Ovary (tissue), 9 donors: ENCODE measurements around the gene KAT8. TPM values are rescaled to one million over a fixed set of nuclear protein-coding genes. Genes with fewer than 3 reads are reported as not detected.

Experiments used
- DNase-seq, 5 donors: peaks; one replicate each; pipeline ENCODE4 v3.0.0-alpha.2; 2019 to 2020
- H3K27ac ChIP-seq, 2 donors: fragments of 200-600 bp; one replicate each; pipeline versions ENCODE4 v1.5.1 to v1.8.0; 2019 to 2022
- H3K27me3 ChIP-seq: fragments of 200-600 bp; one replicate; pipeline ENCODE4 v1.8.0; 2022
- H3K36me3 ChIP-seq: fragments of 200-600 bp; sonication (generic); one replicate; pipeline ENCODE4 v1.5.1; 2019
- H3K4me1 ChIP-seq: one replicate; pipeline ENCODE4 v1.8.1; 2013; ENCODE audit warnings: mild to moderate bottlenecking, moderate library complexity; ENCODE audit not compliant: insufficient read depth
- H3K4me3 ChIP-seq: fragments of 200-600 bp; sonication (generic); one replicate; pipeline ENCODE4 v1.5.1; 2017
- H3K9me3 ChIP-seq, 2 donors: fragments of 200-600 bp in 1 of 2; sonication (generic) in 1 of 2; one replicate each; pipeline versions ENCODE4 v1.5.1 to v1.8.1; 2013 to 2019; ENCODE audit warnings: mild to moderate bottlenecking in 1 of 2, moderate library complexity in 1 of 2
- EP300 ChIP-seq: sonication (generic); formaldehyde crosslinking; IDR thresholded peaks from one replicate; pipeline ENCODE4 v1.6.1; 2017; ENCODE audit warnings: antibody characterized with exemption
- POLR2A ChIP-seq: fragments of 450-650 bp; IDR thresholded peaks from one replicate; pipeline ENCODE4 v1.6.1; 2017; ENCODE audit warnings: antibody characterized with exemption, mild to moderate bottlenecking, moderate library complexity
- WGBS, 3 donors: extraction: QIAGEN DNeasy Blood & Tissue Kit in 1 of 3; methylation state at CpG; one replicate each; pipeline versions ENCODE4 v1.1.5 to v1.1.7; 2013 to 2017; 5-methylcytosine and 5-hydroxymethylcytosine counted together
- intact Hi-C, 4 donors: fragments of 100-400 bp; cut with DNase I; formaldehyde crosslinking; loops; one replicate each; pipeline versions ENCODE4 v1.11.0 to v1.15.1; 2022 to 2023
- polyA plus RNA-seq, 2 donors: library from polyadenylated mRNA; stranded (reverse); fragments of 200-250 nt in 1 of 2; fragments of 350-450 nt in 1 of 2; fragmentation: Illumina TruSeq in 1 of 2; extraction: RNeasy Lipid Tissue Mini Kit (QIAGEN cat#74804) in 1 of 2; gene quantifications; one replicate each; pipeline ENCODE4 v1.2.3, GENCODE V29; 2013 to 2014
- total RNA-seq, 7 donors: library from RNA; depleted of rRNA in 2 of 7; stranded (reverse); fragments of >200 nt in 2 of 7; fragmentation: NEBNext Ultra II Directional in 3 of 7; extraction: Animal tissue kit (Norgen Biotek cat#: 25700) in 3 of 7; gene quantifications; one replicate each; pipeline versions ENCODE4 v1.1.0 to v1.2.4, GENCODE V29; 2016 to 2023
- TF ChIP-seq, protein P1 (sequence below), 3 donors: fragments of 450-650 bp in 2 of 3; fragments of 200-600 bp in 1 of 3; IDR thresholded peaks; one replicate each; pipeline versions ENCODE4 v1.5.1 to v1.8.0; 2016 to 2022; ENCODE audit warnings: antibody characterized with exemption in 3 of 3, mild to moderate bottlenecking in 1 of 3
- donor health status: DM: no; HTN: no; CAD: no; lungs with moderate emphysema.
- donor health status: DM: no; HTN: no; CAD: no.
- donor health status: Bipolar disorder and iron deficiency.
- donor health status: DM: yes; HTN: yes; CAD: no.
- donor health status: DM: no; HTN: no; CAD: no.
- donor health status: DM: yes; HTN: yes; CAD: no.

The KAT8 gene
- total and polyA plus RNA-seq, 9 donors = 66.4 to 129 (median 88.7) TPM

DNA sequence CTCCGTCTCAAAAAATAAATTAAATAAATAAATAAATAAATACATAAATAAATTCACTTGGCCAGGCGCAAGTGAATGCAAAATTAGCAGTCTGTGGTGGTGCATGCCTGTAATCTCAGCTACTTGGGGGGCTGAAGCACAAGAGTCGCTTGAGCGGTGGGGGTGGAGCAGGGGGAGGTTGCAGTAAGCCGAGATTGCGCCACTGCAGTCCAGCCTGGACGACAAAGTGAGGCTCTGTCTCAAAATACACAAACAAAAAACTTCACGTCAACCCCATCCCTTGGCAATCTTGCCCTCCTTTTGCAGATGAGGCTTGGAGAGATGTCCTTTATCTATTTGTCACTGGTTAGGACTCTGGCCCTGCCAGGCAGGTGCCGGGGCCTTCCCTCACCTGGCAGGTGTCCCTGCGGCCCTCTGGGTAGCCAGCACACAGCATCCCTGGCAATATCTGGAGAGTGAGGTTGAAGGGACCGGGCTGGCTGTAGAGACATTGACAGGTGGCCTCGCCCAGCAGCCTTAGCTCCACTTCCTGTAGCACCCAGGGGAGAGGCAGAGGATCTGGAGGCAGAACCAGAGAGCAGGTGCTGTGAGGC lies 28.0 kb downstream of the KAT8 start:
- peaks cover 7% of the 10 kb centered on the region for H3K4me1 ChIP-seq
- no peaks in the 10 kb centered on the region for H3K36me3 ChIP-seq
- DNase-seq = no peak
- H3K9me3 ChIP-seq = no peaks in the 10 kb centered on the region
- no peaks in the 10 kb centered on the region for H3K27me3 ChIP-seq
- intact Hi-C loops = no loop called here
- no peak overlapping the region for H3K4me3 ChIP-seq
- TF ChIP-seq, protein P1, sequence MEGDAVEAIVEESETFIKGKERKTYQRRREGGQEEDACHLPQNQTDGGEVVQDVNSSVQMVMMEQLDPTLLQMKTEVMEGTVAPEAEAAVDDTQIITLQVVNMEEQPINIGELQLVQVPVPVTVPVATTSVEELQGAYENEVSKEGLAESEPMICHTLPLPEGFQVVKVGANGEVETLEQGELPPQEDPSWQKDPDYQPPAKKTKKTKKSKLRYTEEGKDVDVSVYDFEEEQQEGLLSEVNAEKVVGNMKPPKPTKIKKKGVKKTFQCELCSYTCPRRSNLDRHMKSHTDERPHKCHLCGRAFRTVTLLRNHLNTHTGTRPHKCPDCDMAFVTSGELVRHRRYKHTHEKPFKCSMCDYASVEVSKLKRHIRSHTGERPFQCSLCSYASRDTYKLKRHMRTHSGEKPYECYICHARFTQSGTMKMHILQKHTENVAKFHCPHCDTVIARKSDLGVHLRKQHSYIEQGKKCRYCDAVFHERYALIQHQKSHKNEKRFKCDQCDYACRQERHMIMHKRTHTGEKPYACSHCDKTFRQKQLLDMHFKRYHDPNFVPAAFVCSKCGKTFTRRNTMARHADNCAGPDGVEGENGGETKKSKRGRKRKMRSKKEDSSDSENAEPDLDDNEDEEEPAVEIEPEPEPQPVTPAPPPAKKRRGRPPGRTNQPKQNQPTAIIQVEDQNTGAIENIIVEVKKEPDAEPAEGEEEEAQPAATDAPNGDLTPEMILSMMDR (IDR thresholded peaks at IDR 0.05) = no peak
- TF ChIP-seq POLR2A (no peak), EP300 (no peak)
- 66 to 69% (median 67%) methylated on average over 12 of the region's 12 CpGs for WGBS, 3 donors
- H3K27ac ChIP-seq = no peak overlapping the region

DNA sequence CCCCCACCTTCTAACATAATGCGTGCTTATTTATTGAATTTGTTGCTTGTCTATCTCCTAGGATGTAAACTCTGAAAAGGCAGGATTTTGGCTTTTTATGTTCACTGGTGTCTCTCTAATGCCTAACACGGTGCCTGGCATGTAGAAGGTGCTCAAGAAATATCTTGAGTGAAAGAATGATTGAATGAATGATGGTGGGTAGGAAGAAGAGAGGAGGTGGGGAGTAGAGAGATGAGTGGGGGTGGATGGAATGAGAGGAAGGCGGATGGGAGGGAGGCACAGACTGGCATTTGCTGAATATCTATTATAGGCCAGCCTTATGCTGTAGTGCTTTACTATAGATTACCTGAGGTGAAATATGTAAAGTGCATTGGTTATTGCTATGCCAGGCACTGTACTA lies 30.1 kb downstream of the KAT8 start:
- intact Hi-C loops = no loop called here
- Histone ChIP-seq H3K4me1 (peaks cover 2% of the 10 kb centered on the region), H3K9me3 (no peaks in the 10 kb centered on the region), H3K27ac (no peak overlapping the region), H3K36me3 (no peaks in the 10 kb centered on the region), H3K4me3 (no peak overlapping the region), H3K27me3 (no peaks in the 10 kb centered on the region)
- DNase-seq = no peak
- no peak for TF ChIP-seq POLR2A
- WGBS, 3 donors = 89 to 94% (median 90%) methylated on average over 3 of the region's 3 CpGs

DNA sequence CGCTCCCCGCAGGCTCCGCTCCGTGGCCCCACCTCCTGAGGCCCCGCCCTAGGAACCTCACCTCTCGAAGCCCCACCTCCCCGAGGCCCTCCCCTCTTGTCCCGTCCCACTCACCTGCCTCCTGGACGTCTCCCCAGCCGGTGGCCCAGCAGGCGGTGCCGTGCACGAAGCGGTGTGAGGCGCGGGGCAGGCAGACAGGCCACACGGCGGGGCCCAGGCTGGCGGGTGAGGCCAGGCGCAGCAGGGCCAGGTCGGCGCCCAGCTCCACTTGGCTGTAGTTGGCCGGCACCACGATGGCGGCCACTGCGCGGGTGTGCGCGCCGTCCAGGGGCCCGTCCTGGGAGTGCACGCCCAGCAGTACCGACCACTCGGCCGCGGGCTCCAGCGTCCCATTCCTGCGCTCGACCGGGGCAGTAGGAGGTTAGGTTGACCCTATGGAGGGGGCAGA lies 30.8 kb downstream of the KAT8 start:
- no peak for DNase-seq
- intact Hi-C loops = no loop called here
- no peak overlapping the region for H3K4me3 ChIP-seq
- H3K27me3 ChIP-seq = no peaks in the 10 kb centered on the region
- H3K27ac ChIP-seq = no peak overlapping the region
- WGBS, 3 donors = 6 to 16% (median 7%) methylated on average over 23 to 40 of the region's 40 CpGs
- no peaks in the 10 kb centered on the region for H3K36me3 ChIP-seq
- TF ChIP-seq POLR2A = no peak
- TF ChIP-seq, protein P1 (IDR thresholded peaks at IDR 0.05) = no peak
- TF ChIP-seq EP300 = no peak
- no peaks in the 10 kb centered on the region for H3K9me3 ChIP-seq
- no peaks in the 10 kb centered on the region for H3K4me1 ChIP-seq

DNA sequence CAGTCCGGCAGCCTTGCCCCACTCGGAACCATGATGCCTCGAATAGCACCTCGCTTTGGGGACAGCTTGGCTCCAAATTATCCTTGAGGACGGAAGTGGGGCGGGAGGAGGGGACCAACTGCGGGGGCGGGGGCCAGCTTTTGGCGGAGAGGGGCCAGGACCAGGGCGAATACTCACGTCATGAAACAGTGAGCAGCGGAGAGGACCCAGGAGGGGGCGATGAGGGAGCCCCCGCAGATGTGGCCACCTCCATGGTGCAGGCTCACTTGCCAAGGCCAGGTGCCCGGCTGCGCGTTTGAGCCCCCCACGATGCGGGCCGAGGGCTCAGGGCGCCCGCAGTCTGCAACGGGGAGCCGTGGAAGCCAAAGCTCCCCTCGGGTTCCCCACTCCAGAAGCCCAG lies 31.4 kb downstream of the KAT8 start:
- 67 to 71% (median 70%) methylated on average over 25 of the region's 25 CpGs for WGBS, 3 donors
- Histone ChIP-seq H3K27ac (no peak overlapping the region), H3K9me3 (no peaks in the 10 kb centered on the region), H3K4me3 (no peak overlapping the region), H3K36me3 (no peaks in the 10 kb centered on the region), H3K4me1 (no peaks in the 10 kb centered on the region), H3K27me3 (no peaks in the 10 kb centered on the region)
- TF ChIP-seq, protein P1 (IDR thresholded peaks at IDR 0.05) = no peak
- TF ChIP-seq EP300 (no peak), POLR2A (no peak)
- DNase-seq = no peak
- intact Hi-C loops = no loop called here

DNA sequence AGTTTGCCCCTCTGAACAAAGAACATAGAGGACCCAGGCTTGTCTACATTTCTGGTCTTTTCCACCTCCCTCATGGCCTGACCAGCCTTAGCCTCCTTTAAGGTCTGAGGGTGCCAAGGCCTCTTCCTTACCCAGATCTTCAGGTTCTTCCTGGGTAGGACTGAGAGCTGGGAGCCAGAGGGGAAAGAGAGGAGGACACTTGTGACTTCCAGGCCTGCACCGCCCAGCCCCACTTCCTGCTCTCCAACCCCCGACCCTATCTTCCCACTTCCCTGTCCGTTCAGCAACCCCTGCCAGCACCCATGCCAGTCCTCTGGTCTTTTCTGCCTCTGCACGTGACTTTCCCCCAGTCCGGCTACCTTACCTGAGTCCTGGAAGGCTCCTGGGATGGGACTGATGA lies 31.9 kb downstream of the KAT8 start:
- TF ChIP-seq POLR2A (no peak), EP300 (no peak)
- TF ChIP-seq, protein P1 (IDR thresholded peaks at IDR 0.05) = no peak
- H3K4me3 ChIP-seq = no peak overlapping the region
- H3K27me3 ChIP-seq = no peaks in the 10 kb centered on the region
- no peaks in the 10 kb centered on the region for H3K4me1 ChIP-seq
- intact Hi-C loops = no loop called here
- H3K27ac ChIP-seq = no peak overlapping the region
- no peak for DNase-seq
- no peaks in the 10 kb centered on the region for H3K9me3 ChIP-seq
- WGBS, 3 donors = 74 to 79% (median 75%) methylated on average over 5 of the region's 5 CpGs
- H3K36me3 ChIP-seq = no peaks in the 10 kb centered on the region
